NAMALWA (cell line): ENCODE data around the gene HDAC4.

Source experiments
- DNase-seq: peaks from one replicate; pipeline ENCODE4 v3.0.0-alpha.2; 2015; ENCODE audit warnings: low spot score

HDAC4 gene

GRCh38 chr2:239397931-239398471, 2.8 kb downstream of the HDAC4 start:
- no peak for DNase-seq

GRCh38 chr2:239396881-239397681, 3.7 kb downstream of the HDAC4 start:
- DNase-seq: peak; percentile 19

DNA sequence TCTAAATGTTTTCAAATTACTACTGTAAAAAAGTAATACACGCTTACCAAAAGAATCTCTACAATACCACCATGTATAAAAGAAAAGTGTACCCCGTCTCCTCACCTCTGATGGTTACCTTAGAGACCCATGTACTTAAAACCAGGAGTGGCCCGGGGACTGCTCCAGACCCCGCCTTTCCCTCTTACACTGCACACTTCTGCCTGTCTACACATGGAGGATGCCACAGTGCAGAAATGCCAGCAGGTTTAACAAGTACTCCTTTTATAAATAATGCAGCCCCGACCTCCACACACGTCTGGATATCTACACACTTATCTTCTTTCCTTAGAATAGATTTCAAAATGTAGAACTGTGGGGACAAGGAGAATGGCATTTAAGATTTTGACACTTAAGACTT, 5.3 kb downstream of the HDAC4 start:
- no peak for DNase-seq

DNA sequence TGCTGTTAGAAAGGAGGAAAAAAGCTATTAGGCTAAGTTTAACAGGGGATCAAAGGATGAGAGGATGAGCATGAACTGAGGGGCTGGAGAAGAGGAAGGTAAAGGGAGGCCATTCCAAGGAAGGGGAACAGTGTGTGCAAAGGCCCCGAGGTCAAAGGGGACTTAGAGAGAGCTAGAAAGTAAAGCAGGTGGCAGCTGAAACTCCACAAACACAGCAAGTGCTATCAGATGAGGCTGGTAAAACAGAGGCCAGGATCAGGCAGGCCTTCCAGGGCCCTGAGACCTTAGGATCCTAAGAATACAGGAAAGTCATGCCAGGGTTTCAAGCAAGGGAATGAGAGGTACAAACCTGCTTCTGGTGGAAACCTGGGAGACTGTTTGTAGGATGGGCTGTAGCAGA, 5.8 kb downstream of the HDAC4 start:
- no peak for DNase-seq

DNA sequence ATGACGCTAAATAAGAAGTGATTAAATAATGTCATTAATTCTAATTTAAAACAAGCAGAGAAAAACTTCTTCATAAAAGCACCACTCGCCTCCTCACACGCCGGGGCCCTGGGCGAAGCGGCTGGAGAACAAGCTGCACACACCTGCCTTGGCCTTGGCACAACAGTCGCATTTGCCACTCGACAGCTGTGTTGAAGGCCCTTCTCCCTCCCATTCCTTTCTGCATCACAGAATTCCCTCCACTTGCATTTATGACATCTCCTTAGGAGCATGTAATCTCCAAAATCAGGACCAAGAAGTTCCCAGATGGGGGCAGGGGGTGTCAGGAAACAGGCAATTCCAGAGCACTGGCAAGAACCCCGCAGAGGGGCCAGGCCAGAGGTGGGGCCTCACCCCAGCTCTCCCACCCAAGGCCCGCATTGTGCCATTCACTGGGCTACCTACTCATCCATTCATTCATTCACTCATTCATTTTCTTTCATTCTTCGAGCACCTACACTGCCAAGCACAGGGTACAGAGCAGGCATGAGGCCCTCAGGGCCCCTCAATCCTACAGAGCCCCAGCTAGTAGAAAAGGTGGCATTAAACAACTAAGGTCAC, 6.4 kb downstream of the HDAC4 start:
- no peak for DNase-seq

DNA sequence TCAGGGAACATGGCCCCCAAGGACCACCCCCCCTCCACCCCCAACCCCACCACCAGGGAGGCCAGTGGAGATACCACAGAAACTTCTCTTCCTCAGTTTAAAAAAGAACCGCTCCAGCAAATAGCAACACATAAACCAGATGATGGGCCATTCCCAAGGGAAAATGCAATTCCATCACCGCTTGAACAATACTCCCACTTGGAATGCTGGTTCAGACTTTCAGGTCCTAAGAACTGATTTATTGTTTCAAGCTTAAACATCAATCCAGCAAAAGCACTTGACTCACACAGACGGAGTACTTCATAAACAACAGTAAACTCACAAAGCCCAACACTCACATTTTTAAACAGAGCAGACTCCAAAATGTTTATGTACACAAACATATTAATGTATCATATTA, 6.9 kb downstream of the HDAC4 start:
- no peak for DNase-seq

DNA sequence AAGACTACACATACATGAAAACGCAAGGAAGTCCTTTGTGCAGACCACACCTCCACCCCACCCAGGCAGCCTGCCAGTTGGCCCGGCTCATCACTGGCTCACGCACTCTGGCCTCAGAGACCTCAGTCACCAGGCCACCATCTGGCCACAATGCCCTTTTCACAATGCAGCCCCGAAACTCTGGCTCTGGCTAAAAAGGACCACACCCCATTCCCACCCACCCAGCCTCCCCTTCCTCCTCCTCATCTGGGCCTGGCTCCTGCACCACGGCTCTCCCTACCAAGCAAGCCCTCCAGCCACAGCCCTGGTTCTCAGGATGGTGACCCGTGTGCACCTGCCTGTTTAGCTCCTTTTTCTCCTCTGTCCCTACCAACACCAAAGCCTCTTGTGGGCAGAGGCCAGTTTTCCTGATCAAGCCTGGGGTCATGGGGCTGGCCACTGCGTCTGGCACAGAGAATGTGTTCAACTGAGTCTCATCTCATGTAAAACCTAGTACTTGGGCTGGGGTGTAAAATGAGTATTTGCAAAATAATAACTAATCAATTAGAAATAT, 7.4 kb downstream of the HDAC4 start:
- DNase-seq: no peak

DNA sequence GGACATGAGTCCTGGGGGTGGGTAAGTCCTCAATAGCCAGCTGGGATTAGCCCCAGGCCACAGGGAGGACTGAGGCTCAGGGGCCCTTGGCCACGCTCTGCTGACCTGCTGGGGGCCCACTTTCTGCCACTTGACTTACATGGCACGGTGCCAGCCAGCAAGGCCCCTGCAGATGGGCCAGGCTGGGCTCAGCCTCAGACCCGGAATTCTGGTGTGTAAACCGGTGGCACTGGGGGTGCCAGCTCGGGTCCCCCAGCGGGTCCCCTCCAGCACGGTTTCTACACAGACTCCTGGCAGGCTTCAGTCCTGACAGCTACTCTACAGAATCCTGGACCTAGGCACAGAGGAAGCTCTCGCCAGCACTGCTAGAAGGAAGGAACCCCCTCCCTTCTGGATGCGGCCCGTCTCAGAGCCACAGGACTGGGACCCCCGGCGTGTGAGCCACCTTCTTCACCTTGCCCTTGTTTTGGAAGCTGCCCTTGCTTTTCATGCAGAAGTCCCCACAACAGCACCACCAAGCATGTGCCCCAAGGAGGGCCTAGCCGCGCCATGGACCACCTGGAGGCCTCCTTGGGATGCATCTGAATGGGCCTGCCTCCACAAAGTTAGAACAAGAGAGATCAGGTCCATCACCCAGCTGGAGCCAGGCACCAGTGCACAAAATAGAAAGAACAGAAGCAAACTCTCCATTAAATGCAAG, 8.0 kb downstream of the HDAC4 start:
- DNase-seq: no peak

GRCh38 chr2:239392072-239392357, 8.8 kb downstream of the HDAC4 start:
- DNase-seq: no peak

DNA sequence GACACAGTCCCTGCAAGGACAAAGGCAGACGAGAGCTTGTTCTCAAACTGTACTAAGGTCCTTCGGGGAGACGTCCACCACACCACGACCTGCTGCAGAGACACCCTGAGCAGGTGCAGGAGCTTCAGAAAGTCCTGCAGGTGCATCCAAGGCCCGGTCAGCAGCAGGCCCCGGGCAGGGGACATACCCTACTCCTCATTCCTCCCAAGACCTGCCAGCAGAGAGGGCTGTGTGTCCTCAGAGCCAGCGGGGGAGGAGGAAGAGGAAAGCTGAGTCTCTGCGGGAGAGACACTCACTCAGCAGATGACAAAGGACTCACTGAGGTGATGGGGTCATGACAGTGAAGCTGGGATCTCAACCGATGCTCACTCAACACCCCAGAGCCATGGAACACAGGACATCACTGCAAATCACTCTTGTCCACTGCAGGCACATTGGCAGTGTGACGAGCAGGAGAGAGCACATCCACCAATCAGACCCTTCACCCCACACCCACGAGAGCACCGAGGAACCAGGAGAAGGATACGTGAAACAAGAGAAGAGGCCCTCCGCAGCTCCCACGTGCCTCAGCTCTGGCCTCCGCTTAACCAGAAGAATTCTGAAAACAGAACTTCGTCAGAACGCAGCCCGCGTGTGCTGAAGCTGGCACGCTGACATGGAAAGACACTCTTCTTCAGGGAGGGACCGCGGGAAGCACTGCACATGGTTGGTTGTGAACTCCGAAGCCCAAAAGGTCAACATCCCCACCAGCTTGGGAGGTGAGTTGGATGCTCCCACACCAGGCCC, 9.3 kb downstream of the HDAC4 start:
- no peak for DNase-seq

DNA sequence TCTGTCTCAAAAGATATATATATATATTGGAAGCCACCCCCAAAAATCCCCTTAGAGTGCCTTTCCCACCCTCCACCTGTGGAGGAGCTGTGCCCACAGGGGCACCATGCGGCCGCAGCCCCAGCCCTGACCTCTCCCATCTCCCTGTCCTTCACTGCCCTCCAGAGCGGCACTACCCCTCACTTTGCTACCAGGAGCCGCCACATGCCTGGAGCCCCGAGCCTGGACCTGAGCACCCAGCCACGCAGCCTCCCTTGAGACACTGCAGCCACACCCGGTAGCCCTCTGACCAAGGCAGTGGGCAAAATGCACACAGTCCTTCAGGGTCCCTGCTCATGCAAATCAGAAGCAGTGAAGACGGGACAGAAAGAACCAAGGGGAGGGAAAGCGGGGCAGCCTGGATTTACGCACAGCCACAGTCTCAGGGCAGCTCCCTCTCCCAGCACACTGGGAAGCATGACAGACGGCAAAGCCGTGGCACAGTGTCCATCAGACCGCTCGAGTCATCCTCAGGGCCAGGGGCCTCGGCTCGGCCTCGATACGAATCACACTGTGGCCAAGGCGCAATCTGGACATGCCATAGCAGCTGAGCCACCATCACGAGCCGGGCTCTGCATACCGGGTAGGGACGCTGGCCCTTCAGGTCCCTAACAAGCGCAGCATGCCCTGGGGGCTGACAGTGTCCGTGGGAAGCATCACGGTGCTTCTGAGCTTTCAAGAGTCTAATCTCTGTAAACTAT, 10.1 kb downstream of the HDAC4 start:
- DNase-seq: no peak

DNA sequence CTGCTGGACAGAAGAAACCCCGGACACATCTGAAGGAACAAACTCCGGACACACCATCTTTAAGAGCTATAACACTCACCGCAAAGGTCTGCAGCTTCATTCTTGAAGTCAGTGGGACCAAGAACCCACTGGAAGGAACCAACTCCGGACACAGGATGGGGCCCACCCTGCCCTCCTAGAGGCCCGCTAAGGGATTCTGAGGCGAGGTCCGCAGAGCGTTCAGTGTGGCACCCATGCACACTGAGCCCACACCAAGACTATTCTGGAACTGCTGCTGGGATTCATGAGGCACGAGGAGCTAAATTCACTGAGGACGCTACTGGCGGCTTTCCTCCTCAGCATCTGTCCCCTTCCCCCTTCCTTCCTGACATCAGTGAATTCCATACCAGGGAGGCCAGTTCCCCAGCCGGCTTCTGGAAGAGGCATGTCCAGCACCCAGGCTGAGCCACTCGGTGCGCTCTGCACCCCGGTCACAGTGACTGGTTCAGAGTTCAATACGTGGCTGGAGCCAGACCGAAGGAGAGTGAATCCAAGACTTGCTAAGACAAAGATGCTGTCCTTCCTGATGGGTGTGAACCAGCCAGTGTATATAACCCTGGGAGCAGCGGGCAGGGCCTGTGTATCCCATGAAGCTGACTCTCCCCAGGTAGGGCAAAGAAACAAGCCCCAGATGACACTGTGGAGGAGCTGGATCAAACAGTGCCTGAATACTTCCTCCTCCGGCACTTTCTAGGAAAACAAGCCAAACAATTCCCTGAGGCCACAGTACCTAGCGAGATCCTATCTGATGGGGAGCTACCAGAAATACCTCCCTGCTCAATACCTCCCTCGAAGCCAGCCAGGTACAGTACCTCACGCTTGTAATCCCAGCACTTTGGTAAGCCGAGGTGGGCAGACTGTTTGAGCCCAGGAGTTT, 11.1 kb downstream of the HDAC4 start:
- no peak for DNase-seq

- DNase-seq: no peak
Measured at GRCh38 chr2:239388236-239389151, 12.3 kb downstream of the HDAC4 start.

DNA sequence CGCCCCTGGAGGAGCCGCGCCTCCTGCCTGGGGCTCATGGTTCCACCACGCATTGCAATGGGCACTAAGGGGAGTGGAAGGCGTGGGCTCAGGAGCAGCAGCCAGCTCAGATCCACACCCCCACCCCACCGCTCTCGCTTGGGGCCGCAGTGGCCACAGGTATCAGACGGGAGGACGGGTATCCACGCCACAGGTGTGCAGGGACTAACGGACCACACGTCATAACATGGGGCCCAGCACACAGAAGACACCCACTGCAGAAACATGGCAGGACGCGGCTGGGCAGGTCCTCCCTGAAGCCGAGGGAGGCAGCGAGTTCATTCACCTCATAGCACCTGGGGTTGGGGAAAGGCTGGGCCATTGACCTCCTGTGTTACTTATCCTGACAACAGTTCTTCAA, 13.0 kb downstream of the HDAC4 start:
- DNase-seq: no peak

- DNase-seq: no peak
Measured at GRCh38 chr2:239386872-239387445, 13.9 kb downstream of the HDAC4 start.

GRCh38 chr2:239386001-239386670, 14.7 kb downstream of the HDAC4 start:
- DNase-seq: no peak

GRCh38 chr2:239385096-239386000, 15.5 kb downstream of the HDAC4 start:
- no peak for DNase-seq
